Inferior parietal cortex (tissue), 1 donor: ENCODE results near the gene SETD4.

Source experiments
- DNase-seq: peaks from one replicate; pipeline ENCODE4 v3.0.0-alpha.2; 2016; ENCODE audit errors: extremely low spot score

The SETD4 gene

DNA sequence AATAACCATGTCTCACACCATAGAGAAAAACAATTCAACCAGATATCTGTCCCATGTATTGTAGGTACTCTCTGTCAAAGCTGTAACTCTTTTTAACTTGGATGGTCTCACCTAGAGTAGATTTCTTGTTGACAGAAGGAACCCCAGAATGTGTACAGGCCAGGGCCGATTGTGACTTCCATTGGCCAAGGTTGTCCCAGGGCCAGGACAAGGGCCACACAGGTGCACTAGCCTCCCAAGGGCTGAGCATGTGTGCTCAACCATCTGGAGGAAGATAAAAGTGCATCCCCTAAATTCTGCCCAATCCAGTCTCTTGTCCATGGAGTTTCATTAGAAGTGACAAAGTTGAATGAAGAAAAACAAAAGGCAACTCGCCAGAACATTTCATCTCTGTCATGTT is 51.8 kb downstream of the SETD4 start:
- DNase-seq = no peak

DNA sequence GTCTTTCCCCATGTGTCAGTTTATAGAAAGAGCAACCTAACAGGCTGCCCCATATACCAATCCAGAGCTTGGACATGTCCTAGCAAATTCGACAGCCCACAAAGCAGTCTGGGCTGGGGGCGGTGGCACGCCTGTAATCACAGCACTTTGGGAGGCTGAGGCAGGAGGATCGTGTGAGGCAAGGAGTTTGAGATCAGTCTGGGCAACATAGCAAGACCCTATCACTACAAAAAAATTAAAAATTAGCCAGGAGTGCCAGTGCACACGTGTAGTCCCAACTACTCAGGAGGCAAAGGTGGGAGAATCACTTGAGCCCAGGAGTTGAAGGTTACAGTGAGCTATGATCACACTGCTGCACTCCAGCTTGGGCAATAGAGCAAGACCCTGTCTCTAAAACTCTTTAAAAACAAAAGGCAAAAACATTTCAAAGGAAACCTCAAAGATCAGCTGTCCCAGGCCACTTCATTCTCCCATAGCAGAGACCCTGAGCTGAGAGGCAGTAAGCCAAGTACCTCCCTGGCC is 54.4 kb downstream of the SETD4 start:
- DNase-seq = no peak

DNA sequence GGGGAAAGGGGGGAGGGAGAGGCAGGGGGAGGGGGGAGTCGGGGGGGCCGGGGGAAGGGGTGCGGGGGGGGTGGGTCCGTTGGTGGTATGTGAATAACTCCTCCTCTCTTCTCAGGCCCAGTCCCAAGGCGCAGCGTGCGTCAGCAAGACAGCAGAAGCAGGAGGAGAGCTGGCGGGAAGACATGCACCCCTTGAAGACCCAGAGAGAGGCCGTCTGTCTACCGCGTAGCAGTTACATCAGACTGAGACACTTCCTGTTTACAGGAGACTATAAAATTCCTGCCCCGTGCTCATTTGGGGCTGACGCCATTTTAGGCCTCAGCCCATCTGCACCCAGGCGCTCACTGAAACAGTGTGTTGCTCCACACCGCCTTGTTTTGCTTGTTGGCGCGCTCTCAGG is 55.3 kb downstream of the SETD4 start:
- DNase-seq = no peak

DNA sequence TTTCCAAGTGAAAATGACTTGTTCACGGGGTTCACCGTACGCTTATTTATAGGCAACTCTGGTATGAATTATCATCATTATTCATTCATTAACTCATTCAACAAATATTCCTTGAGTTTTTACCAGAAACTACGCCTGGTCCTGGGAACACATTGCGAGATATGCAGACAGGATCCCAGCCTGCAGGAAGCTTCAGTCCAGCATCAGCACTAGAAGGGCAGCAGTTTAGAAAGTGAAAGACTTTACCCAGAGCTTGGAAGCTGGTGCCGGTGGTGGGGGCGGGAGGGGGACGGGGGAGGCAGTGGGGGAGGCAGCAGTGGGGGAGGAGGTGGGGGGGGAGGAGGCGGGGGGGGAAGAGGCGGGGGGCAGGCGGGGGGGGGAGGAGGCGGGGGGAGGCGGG is 55.9 kb downstream of the SETD4 start:
- DNase-seq = no peak

DNA sequence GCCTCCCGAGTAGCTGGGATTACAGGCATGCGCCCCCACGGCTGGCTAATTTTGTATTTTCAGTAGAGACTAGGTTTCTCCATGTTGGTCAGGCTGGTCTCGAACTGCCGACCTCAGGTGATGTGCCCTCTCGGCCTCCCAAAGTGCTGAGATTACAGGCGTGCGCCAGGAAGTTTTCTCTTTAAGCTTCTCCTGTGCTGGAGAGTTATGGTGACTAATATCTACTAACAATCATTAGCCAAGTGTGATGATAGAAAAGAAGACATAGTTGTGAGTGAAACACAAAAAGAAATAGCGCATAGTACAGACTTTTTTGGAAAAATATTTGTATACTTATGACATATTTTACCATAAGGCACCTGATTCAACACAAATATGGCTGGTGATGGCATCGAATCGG is 56.5 kb downstream of the SETD4 start:
- DNase-seq = no peak

DNA sequence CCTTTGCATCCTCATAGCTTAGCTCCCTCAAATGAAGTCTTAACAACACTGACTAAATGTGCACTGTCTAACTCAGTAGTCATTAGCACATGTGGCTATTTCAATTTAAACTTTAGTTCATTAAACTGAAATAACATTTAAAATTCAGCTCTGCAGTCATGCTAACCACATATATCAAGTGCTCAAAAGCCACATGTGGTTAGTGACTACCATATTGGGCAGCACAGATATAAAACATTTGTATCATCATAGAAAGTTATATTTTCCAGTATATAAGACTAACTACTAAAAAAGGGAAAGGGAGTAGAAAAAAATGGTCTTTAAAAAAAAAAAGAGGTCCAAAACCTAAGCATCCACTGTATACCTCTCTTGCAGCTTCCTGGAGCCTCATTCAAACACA is 64.1 kb downstream of the SETD4 start:
- no peak for DNase-seq

DNA sequence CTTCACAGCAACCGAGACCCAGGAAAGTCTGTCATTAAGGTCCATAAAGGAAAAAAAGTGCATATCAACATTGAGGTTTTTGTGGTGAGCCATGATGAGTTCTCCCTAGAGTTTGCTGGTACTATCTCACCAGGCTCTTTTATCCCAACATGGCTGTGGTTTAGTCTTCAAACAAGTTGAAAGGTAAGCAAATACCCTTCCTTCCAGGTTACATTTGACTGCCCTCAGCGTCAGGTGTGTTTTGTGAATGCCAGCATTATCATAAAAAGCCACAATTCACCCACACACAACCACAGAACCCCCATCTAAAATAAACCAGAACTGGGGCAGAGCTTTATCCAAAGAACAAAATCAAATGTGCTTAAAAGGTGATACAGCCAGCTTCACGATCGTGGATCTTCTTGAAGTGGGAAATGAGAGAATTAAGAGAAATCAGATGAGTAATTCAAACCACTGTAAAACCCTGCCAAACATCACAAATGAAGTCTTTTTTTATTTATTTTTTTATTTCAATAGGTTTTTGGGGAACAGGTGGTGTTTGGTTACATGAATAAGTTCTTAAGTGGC is 64.7 kb downstream of the SETD4 start:
- no peak for DNase-seq

DNA sequence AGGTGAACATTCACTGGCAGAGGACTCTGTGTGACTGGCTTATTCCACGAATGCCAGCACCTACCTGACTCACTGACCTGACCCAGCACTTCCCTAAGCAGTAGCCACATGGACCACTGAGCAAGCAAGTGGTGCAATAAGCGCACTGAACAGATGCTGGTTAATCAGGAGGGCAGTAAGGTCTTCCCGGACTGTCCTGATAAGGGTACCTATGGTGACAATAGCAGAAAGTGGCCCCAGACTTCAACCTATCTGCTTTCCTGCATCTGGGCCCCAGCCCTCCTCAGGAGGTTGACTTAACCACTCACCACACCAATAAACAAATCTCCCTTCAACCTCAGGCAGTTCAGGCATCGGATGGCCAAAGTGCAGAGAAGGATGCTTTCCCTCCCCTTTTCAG is 65.7 kb downstream of the SETD4 start:
- DNase-seq = no peak

DNA sequence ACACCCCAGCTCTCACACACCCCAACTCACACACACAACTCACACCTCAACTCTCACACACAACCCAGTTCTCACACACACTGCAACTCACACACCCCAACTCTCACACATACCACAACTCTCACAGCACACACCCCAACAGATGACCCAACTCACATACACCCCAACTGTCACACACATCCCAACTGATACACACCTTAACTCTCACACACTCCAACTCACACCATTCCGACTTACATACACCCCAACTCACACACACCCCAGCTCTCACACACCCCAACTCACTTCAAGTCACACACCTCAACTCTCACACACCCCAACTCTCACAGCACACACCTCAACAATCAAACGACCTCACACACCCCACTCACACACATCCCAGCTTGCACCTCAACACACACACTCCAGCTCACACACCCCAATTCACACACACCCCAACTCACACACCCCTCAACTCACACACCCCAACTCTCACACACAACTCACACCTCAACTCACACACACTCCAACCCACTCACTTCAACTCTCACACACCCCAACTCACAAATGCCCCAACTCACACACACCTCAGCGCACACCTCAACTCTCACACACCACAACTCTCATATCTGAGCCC is 66.3 kb downstream of the SETD4 start:
- DNase-seq = no peak

DNA sequence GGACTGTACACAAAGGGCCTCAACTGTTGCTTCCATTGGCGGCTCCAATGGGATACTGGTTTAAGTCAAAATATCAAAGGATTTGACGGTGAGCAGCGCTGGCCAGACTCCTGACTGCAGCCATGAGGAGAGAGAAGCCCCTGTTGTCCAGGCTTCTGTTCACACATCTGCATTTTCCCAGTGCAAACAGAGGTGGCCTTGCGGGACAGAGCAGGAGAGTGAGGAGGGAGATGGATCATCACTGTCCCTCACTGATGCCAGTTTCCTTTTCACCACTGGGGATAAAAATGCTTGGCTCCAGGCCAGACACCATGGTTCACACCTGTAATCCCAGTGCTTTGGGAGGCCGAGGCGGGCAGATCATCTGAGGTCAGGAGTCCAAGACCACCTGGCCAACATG is 69.2 kb downstream of the SETD4 start:
- no peak for DNase-seq

DNA sequence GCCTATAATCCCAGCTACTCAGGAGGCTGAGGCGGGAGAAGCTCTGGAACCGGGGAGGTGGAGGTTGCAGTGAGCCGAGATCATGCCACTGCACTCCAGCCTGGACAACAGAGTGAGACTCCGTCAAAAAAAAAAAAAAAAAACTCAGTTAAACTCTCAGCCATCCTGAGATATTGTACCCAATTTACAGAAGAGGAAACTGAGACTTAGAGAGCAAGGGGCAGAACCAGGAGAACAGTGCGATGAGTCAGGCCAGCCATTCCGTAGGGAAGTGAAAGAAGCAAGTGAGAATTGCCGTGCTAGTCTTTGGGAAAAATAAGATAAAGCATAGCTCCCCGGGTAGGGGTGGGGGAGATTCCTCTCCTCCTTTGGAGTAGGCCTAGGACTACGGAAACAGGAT is 69.7 kb downstream of the SETD4 start:
- no peak for DNase-seq

DNA sequence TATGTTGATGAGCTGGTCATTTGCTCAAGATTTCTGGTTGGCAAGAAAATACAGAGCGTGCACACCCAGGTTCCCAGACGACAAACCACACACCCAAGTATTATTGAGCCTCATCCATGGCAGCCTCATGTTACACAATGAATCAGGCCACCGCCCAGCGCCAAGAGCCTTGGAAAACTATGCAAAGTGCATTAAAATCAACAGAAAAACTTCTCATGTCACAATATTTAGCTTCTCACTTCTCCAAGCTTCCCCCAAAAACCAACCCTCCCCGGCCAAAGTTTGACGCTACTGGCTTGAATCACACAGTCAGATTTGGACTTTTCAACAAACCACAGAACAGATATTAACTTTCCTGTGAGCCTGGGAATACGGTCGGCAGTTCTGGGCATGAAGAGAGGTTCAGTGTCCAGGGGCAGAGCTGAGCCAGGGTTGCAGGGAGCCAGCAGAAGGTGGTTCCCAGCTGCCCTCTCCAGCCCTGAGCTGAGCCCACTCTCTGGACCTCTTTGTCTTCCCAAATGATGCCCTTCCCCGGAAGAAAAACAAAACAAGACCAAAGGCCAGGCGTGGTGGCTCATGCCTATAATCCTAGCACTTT is 71.1 kb downstream of the SETD4 start:
- no peak for DNase-seq

DNA sequence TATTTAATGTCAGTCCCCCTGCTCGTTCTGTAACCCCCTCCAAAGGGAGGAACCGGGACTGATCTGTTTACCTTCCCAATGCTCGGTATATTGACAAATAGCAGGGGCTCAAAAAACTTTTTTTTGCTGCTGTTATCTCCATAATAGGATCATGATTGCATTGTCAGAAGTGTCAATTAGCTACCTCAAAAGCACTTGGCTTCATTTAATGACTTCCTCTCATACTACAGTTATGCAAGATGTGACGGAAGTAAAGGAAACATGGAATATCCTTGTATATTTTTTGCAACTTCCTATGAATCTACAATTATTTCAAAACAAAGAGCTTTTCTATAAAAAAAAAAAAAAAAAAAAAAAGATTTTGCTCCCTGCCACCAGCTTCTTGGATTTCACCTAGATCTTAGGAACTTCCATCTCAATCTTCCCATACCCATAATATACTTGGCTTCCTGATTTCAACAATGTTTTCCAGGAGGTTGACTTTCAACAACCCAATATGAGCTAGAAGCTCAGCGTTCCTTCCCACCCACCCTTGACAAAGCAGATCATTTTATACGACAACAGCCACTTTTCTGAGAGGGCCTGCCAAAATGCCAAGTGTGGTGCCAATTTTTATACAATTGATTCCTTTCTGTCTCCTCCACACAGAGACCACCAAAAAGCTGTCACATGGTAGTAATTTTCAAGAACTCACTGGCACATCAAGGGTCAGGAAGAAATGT is 71.7 kb downstream of the SETD4 start:
- DNase-seq = no peak

DNA sequence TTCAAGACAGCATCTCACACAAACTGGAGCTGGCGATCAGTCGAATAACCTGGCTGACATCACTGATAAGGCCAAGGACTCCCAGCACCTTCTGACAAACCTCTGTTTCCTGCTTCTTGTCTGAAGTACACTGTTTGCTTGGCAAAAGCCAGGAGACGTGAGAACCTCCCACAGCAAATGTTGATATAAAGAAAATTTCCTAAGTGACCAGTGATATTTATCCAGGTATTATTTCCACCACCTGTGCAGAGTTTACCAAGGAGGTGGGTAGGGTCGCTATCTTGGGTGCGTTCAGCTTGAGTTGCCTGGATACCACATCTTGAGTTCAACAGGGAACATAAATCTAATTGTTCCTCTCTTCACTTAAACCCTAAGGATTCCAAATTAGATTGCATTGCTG is 72.9 kb downstream of the SETD4 start:
- no peak for DNase-seq

DNA sequence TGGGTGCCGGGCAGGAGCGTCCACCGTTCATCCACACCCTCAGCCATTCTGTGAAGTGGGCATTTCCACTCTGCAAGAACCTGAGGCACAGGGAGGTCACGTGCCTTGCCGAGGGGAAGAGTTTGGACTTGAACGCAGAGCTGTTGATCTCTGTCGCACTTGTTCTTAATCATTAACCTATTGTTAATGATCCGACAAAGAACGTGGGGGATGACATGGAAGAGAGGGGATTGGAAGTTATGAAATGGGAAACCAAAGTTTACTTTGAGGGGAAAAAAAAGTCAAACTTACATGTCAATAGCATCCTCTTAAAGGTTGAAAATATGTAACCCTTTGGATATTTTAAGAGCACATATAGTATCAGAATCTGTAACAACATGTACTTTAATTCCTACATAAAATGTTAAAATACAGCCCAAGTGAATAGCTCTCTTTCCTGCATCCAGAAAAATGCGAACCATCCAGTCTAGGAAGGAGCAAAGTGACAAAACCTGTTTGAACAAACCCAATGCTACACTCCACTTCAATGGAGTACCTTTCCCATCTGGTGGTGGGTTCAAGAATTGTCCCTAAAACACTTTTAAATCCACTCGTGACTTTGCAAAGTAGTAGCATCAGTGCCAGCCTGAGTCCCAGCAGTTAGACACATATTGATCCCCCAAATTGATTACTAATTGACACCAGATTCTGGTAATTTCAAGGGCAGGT is 75.5 kb downstream of the SETD4 start:
- DNase-seq = no peak
